Measurements from ENCODE around the gene DPYD.
"Not testable (repeated sequence)": the region's sequence is repeated elsewhere in the genome, so short reads cannot be mapped to it uniquely, and the experiment has no call there.

Gene DPYD

GRCh38 chr1:97243973-97244560 is 676.8 kb downstream of the DPYD start:
- no peak for DNase-seq (ENCODE audit: low read depth)
- TF ChIP-seq, protein P1, sequence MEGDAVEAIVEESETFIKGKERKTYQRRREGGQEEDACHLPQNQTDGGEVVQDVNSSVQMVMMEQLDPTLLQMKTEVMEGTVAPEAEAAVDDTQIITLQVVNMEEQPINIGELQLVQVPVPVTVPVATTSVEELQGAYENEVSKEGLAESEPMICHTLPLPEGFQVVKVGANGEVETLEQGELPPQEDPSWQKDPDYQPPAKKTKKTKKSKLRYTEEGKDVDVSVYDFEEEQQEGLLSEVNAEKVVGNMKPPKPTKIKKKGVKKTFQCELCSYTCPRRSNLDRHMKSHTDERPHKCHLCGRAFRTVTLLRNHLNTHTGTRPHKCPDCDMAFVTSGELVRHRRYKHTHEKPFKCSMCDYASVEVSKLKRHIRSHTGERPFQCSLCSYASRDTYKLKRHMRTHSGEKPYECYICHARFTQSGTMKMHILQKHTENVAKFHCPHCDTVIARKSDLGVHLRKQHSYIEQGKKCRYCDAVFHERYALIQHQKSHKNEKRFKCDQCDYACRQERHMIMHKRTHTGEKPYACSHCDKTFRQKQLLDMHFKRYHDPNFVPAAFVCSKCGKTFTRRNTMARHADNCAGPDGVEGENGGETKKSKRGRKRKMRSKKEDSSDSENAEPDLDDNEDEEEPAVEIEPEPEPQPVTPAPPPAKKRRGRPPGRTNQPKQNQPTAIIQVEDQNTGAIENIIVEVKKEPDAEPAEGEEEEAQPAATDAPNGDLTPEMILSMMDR (IDR thresholded peaks at IDR 0.05; ENCODE audit: control insufficient read depth, extremely low read depth, insufficient read depth), result peak; percentile 54
- H3K4me3 ChIP-seq (ENCODE audit: low read depth, low read length), result no peak overlapping the region

DNA sequence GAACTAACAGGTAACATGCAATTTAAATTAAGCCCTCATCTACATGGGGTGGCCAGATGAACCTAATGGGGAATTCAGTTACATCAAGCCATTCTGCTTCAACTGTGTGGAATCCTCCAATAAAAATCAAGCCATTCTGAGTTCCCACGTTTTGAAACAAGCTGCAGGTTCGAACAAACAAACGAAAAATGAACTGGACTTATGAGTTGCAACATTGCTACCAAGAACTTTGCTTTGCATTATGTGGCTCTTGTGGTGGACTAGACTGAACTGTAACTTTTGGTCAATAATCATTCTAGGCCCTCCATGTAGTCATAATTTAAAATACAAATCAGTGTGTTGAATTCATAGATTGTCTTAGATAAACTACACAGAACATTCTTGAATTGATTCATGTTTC is 682.0 kb downstream of the DPYD start:
- no peak overlapping the region for H3K4me3 ChIP-seq (ENCODE audit: low read depth, low read length)
- TF ChIP-seq, protein P1 (IDR thresholded peaks at IDR 0.05; ENCODE audit: control insufficient read depth, extremely low read depth, insufficient read depth), result no peak
- no peak for DNase-seq (ENCODE audit: low read depth)

DNA sequence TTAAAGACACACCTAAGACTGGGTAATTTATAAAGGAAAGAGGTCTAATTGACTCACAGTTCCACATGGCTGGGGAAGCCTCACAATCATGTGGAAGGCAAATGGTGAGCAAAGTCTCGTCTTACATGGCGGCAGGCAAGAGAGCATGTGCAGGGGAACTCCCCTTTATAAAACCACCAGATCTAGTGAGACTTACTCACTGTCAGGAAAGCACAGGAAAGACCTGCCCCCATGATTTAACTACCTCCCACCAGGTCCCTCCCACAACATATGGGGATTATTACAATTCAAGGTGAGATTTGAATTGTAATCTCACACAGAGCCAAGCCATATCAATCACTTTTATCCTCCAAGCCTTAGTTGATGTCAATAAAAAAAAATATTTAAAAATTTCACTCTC is 689.5 kb downstream of the DPYD start:
- not testable (repeated sequence) for DNase-seq (ENCODE audit: low read depth); H3K4me3 ChIP-seq (ENCODE audit: low read depth, low read length)

- no peak for DNase-seq (ENCODE audit: low read depth)
- H3K4me3 ChIP-seq (ENCODE audit: low read depth, low read length), result no peak overlapping the region
- TF ChIP-seq, protein P1 (IDR thresholded peaks at IDR 0.05; ENCODE audit: control insufficient read depth, extremely low read depth, insufficient read depth), result no peak
Measured at GRCh38 chr1:97212671-97213070, 708.2 kb downstream of the DPYD start.

GRCh38 chr1:97210307-97210706 is 710.5 kb downstream of the DPYD start:
- TF ChIP-seq, protein P1 (IDR thresholded peaks at IDR 0.05; ENCODE audit: control insufficient read depth, extremely low read depth, insufficient read depth), result no peak
- no peak overlapping the region for H3K4me3 ChIP-seq (ENCODE audit: low read depth, low read length)
- no peak for DNase-seq (ENCODE audit: low read depth)

DNA sequence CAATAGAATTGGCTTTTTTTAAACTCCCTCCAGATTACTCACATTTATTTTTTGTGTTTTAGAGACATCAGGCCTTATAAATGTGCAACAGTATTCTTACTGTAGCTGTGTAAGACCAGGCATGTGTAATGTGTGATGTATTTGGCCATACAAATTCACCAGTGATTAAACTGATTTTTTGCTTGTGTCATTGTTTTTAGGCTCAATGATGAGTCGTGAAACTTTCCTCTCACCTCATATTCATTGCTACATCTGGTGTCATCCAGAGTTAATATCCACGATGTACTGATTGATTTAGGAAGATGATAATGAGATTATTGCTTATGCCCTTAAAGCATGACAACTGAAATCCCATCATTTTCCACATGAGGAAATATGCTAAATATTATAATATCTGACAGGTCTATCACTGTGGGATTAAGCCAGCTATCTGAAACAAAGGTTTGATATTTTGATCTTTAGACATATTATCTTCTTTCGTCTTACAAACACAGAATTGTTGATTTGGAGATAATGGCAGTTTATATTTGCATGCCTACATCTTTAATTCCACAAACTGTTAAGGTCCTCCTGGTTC is 711.4 kb downstream of the DPYD start:
- no peak overlapping the region for H3K4me3 ChIP-seq (ENCODE audit: low read depth, low read length)
- DNase-seq (ENCODE audit: low read depth), result no peak
- TF ChIP-seq, protein P1 (IDR thresholded peaks at IDR 0.05; ENCODE audit: control insufficient read depth, extremely low read depth, insufficient read depth), result no peak

DNA sequence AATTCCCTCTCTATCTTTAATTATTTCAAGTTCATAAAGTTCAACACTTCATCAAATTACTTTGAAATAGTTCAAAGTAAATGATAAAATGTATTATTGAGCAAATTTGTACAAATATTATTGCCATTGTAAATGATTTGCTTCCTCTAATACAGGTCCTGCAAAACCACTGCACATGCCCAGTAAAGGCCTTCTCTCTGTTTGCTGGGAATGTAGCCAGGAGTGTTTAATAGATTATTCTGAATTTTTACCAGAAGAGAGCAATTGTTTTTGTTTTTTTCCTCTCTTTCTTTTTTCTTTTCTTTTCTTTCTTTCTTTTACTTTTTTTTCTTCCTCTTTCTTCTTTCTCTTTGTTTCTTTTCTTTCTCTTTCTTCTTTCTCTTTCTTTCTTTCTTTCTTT is 713.0 kb downstream of the DPYD start:
- DNase-seq (ENCODE audit: low read depth), result no peak
- H3K4me3 ChIP-seq (ENCODE audit: low read depth, low read length), result no peak overlapping the region
- TF ChIP-seq, protein P1 (IDR thresholded peaks at IDR 0.05; ENCODE audit: control insufficient read depth, extremely low read depth, insufficient read depth), result no peak
